DND-41 (cell line): Measurements from ENCODE around the gene SERTM2.
"Not testable (repeated sequence)": the region's sequence is repeated elsewhere in the genome, so short reads cannot be mapped to it uniquely, and the experiment has no call there.

Source experiments
- ATAC-seq: fragments of 200-7000 bp; cut with Tn5 transposase; 3 replicates; pipeline ENCODE4 v1.9.1; 2021; ENCODE audit warnings: low read depth; ENCODE audit not compliant: insufficient read depth
- DNase-seq: peaks from one replicate; pipeline ENCODE4 v3.0.0-alpha.2; 2020
- H2AFZ ChIP-seq: 2 replicates; pipeline ENCODE4 v1.6.0; 2012; ENCODE audit warnings: low read depth, low read length
- H3K27ac ChIP-seq: 2 replicates; pipeline ENCODE4 v1.5.1; 2012; ENCODE audit warnings: low read length, inconsistent platforms
- H3K27me3 ChIP-seq: fragments of 200-600 bp; sonication (generic); 2 replicates; pipeline ENCODE4 v1.6.0; 2012; ENCODE audit warnings: low read length, mild to moderate bottlenecking, inconsistent platforms; ENCODE audit not compliant: insufficient read depth, poor library complexity
- H3K36me3 ChIP-seq: 2 replicates; pipeline ENCODE4 v1.5.1; 2012; ENCODE audit warnings: low read length, inconsistent platforms; ENCODE audit not compliant: insufficient read depth
- H3K4me1 ChIP-seq: 2 replicates; pipeline ENCODE4 v1.5.1; 2012; ENCODE audit warnings: mild to moderate bottlenecking, low read length; ENCODE audit not compliant: insufficient read depth
- H3K4me2 ChIP-seq: 2 replicates; pipeline ENCODE4 v1.6.0; 2012; ENCODE audit warnings: mild to moderate bottlenecking, moderate library complexity, low read length, inconsistent platforms; ENCODE audit not compliant: insufficient read depth
- H3K4me3 ChIP-seq, 2 experiments: fragments of 200-600 bp in 1 of 2; shearing (Covaris generic) in 1 of 2; 2 replicates each; pipeline ENCODE4 v1.5.1; 2012 to 2016; ENCODE audit warnings: inconsistent platforms in 2 of 2, low read length in 2 of 2, mild to moderate bottlenecking in 2 of 2, low read depth in 1 of 2, moderate library complexity in 1 of 2
- H3K79me2 ChIP-seq: 2 replicates; pipeline ENCODE4 v1.6.0; 2012; ENCODE audit warnings: low read length, inconsistent platforms; ENCODE audit not compliant: insufficient read depth
- H3K9ac ChIP-seq: 2 replicates; pipeline ENCODE4 v1.6.0; 2012; ENCODE audit warnings: low read depth, mild to moderate bottlenecking, inconsistent platforms, low read length, moderate library complexity
- H3K9me3 ChIP-seq: 2 replicates; pipeline ENCODE4 v1.5.1; 2012; ENCODE audit warnings: low read length, moderate library complexity, mild to moderate bottlenecking, inconsistent platforms; ENCODE audit not compliant: insufficient read depth, severe bottlenecking
- H4K20me1 ChIP-seq: 2 replicates; pipeline ENCODE4 v1.6.0; 2012; ENCODE audit warnings: low read length; ENCODE audit not compliant: insufficient read depth
- CTCF ChIP-seq: IDR thresholded peaks from 2 replicates; pipeline ENCODE4 v1.5.1; 2012; ENCODE audit warnings: borderline replicate concordance, low read length, moderate library complexity, mild to moderate bottlenecking; ENCODE audit not compliant: poor library complexity, severe bottlenecking; ENCODE audit errors: extremely low read depth
- EZH2 ChIP-seq: IDR thresholded peaks from 3 replicates; pipeline ENCODE4 v1.6.1; 2012; ENCODE audit warnings: borderline replicate concordance, low read depth, mild to moderate bottlenecking, moderate library complexity, low read length, inconsistent platforms; ENCODE audit not compliant: severe bottlenecking

Gene SERTM2

GRCh38 chrX:111520506-111520905 lies 9.1 kb downstream of the SERTM2 start:
- H3K4me2 ChIP-seq, result no peak overlapping the region

GRCh38 chrX:111521169-111521568 lies 9.7 kb downstream of the SERTM2 start:
- no peak overlapping the region for H3K27ac ChIP-seq
- no peaks in the 10 kb centered on the region for H3K4me1 ChIP-seq
- no peak for TF ChIP-seq EZH2
- no peak for TF ChIP-seq CTCF
- H2AFZ ChIP-seq, result no peak overlapping the region
- H3K36me3 ChIP-seq, result no peaks in the 10 kb centered on the region
- ATAC-seq (no peak), DNase-seq (no peak)
- H4K20me1 ChIP-seq, result no peaks in the 10 kb centered on the region
- no peak overlapping the region for H3K4me3 ChIP-seq
- H3K27me3 ChIP-seq, result no peaks in the 10 kb centered on the region
- no peak overlapping the region for H3K4me2 ChIP-seq
- H3K9ac ChIP-seq, result no peak overlapping the region
- H3K79me2 ChIP-seq, result no peaks in the 10 kb centered on the region
- no peaks in the 10 kb centered on the region for H3K9me3 ChIP-seq

More at GRCh38 chrX:111520506-111520905, 9.1 kb downstream of the SERTM2 start:
- no peaks in the 10 kb centered on the region for H3K9me3 ChIP-seq
- no peaks in the 10 kb centered on the region for H3K36me3 ChIP-seq
- ATAC-seq, result no peak
- no peaks in the 10 kb centered on the region for H3K79me2 ChIP-seq
- no peak overlapping the region for H3K27ac ChIP-seq
- no peak for TF ChIP-seq EZH2
- no peak for TF ChIP-seq CTCF
- no peaks in the 10 kb centered on the region for H3K4me1 ChIP-seq
- H3K4me3 ChIP-seq, result no peak overlapping the region
- no peaks in the 10 kb centered on the region for H4K20me1 ChIP-seq
- no peak for DNase-seq
- no peaks in the 10 kb centered on the region for H3K27me3 ChIP-seq
- no peak overlapping the region for H2AFZ ChIP-seq
- H3K9ac ChIP-seq, result no peak overlapping the region

GRCh38 chrX:111543212-111543741 lies 31.8 kb downstream of the SERTM2 start:
- Histone ChIP-seq H2AFZ (no peak overlapping the region), H3K4me3 (no peak overlapping the region), H3K4me1 (no peaks in the 10 kb centered on the region), H4K20me1 (no peaks in the 10 kb centered on the region), H3K9me3 (no peaks in the 10 kb centered on the region), H3K79me2 (no peaks in the 10 kb centered on the region), H3K27ac (no peak overlapping the region), H3K36me3 (no peaks in the 10 kb centered on the region), H3K27me3 (no peaks in the 10 kb centered on the region), H3K9ac (no peak overlapping the region), H3K4me2 (no peak overlapping the region)
- ATAC-seq (no peak), DNase-seq (no peak)
- no peak for TF ChIP-seq EZH2
- no peak for TF ChIP-seq CTCF

- H3K79me2 ChIP-seq, H3K9me3 ChIP-seq, H4K20me1 ChIP-seq, H3K4me3 ChIP-seq, H2AFZ ChIP-seq, H3K9ac ChIP-seq, H3K36me3 ChIP-seq, ATAC-seq, H3K27ac ChIP-seq, H3K4me2 ChIP-seq, H3K27me3 ChIP-seq, H3K4me1 ChIP-seq, DNase-seq: not testable (repeated sequence)
Observed at GRCh38 chrX:111549235-111549634, 37.8 kb downstream of the SERTM2 start.
